Activated CD8-positive, alpha-beta memory T cell treated with anti-CD3 and anti-CD28 coated beads, Interleukin-2, amount 50 U/mL, for 24 hours (primary cell): ENCODE measurements around the gene LRCH1.

Source experiments
- DNase-seq: peaks from one replicate; pipeline ENCODE4 v3.0.0-alpha.2; 2020; ENCODE audit errors: extremely low read depth

The LRCH1 gene

GRCh38 chr13:46562152-46562551 is 9.2 kb downstream of the LRCH1 start:
- no peak for DNase-seq

- DNase-seq: no peak
Measured at GRCh38 chr13:46562581-46562980, 9.6 kb downstream of the LRCH1 start.

- no peak for DNase-seq
Measured at GRCh38 chr13:46565808-46566750, 13.1 kb downstream of the LRCH1 start.

GRCh38 chr13:46567671-46568070 is 14.7 kb downstream of the LRCH1 start:
- DNase-seq: no peak

- DNase-seq: no peak
Measured at GRCh38 chr13:46569456-46569855, 16.5 kb downstream of the LRCH1 start.

- no peak for DNase-seq
Measured at GRCh38 chr13:46570273-46570672, 17.3 kb downstream of the LRCH1 start.

GRCh38 chr13:46571189-46571908 is 18.4 kb downstream of the LRCH1 start:
- no peak for DNase-seq

GRCh38 chr13:46571909-46572595 is 19.1 kb downstream of the LRCH1 start:
- no peak for DNase-seq

DNA sequence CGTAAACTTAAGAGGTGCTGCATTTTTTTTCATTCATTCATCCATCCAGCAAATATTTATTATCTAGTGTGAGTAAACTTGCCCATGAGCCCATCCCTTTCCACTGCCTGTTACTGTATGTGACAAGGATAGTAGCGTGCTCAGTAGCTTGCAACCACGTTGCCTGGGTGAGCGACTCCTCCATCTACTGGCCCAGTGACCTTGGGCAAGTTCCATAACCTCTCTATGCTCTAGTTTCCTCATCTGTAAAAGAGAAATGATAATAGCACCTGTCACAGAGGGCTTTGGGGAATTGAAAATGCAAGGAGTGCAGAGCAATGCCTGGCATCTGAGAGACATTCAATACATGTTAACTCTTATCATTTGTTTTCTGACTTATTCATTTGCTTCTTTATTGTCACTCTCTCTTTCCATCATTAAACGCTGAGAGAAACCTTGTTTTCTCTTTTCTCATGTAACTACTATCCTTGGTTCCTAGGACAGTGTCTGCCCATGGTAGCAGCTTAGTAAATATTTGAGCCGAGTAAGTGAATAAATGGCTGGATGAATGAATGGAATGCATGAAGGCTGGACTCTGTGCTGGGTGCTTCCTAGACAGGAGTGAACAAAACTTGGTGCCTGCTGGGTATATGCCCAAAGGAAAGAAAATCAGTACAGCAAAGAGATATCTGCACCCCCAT is 19.9 kb downstream of the LRCH1 start:
- DNase-seq: no peak

- no peak for DNase-seq
Measured at GRCh38 chr13:46575301-46575771, 22.4 kb downstream of the LRCH1 start.

DNA sequence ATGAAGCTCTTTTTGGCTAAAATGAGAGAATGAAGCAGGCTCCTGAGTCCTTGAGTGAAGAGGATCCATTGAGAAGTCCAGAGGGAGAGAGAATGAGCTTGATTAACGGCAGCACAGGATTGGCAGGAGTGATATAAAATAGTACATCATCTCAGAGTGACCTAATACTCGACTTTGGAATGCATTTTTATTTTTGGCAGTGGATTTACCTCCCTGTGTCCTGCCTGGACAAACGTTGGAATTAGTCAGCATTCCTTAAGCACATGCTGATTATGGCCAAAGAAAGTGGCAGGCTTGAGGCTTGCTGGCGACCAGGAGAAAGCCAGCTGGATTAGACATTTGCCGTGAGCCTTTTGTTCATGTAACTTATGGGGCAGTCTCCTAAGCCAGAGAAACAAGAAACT is 22.9 kb downstream of the LRCH1 start:
- DNase-seq: no peak

- DNase-seq: no peak
Measured at GRCh38 chr13:46576762-46577161, 23.8 kb downstream of the LRCH1 start.

DNA sequence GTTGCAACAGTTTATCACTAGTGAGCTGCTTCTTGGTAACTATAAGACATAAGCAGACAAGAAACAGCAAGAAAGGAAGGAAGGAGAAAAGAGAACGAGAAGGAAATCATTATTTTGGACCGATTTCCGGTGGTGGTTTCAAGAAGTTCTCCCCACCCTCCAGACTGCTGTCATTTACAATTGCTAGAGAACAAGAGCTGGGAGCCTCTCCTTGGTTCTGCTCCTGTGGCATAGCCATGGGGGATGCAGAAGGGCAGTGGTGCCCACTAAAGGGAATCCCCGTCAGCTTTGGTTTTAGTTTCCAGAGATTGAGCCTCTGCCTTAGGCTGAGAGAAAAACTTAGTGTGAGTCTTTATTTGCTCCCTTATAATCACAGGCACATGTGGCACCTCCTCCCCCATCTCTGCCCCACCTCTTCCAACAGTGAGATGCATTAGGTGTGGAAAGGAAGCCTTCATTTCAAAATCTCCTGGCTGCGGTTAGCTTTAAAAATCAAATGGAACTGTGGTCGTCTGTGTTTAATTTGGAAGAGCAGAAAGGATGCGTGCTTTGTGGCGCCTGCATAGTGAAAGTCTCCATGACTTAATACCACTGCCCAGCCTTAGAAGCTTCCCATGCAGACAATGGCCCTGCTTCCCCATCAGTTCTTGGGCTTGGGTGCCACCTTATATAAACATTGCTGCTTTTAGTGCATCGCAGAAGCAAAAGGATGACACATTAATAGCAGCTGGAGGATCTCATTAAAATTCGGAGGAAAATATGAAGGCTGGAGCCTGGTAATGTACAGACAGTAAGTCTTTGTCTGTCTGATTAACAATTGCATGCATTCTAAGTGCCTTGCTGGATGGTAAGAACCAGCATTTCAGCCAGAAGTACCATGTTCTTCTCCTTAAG is 25.0 kb downstream of the LRCH1 start:
- DNase-seq: no peak

- no peak for DNase-seq
Measured at GRCh38 chr13:46578590-46578975, 25.6 kb downstream of the LRCH1 start.

GRCh38 chr13:46580362-46580839 is 27.4 kb downstream of the LRCH1 start:
- DNase-seq: no peak

GRCh38 chr13:46582190-46582589 is 29.2 kb downstream of the LRCH1 start:
- no peak for DNase-seq

- DNase-seq: no peak
Measured at GRCh38 chr13:46586751-46587514, 34.0 kb downstream of the LRCH1 start.

GRCh38 chr13:46587807-46588418 is 34.9 kb downstream of the LRCH1 start:
- no peak for DNase-seq

DNA sequence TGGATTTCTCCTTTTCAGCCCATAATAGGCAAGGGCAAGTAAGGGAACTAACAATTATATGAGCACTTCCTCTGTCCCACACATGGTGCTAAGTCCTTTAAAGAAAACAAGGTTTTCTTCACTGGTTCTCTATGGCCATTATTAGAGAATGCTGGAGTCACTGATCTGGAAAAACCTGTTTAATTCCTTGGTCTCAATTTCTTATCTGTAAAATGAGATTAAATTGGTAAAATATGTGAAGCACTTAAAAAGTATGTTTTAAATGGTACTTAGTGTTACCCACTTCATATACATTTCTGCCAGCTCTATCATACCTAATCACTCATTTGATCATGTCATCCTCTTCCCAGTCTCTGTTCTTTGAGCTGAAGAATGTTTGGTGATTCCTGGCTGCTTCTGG is 39.4 kb downstream of the LRCH1 start:
- DNase-seq: no peak
